PFSK-1 (cell line): ENCODE data around the gene TRDN.

ENCODE experiments used
- FOXP2 ChIP-seq: optimal IDR thresholded peaks from 2 replicates; pipeline ENCODE3; 2011; ENCODE audit warnings: borderline replicate concordance, control low read depth, inconsistent platforms; ENCODE audit not compliant: insufficient read depth; ENCODE audit errors: extremely low read length, extremely low read depth
- POLR2AphosphoS5 ChIP-seq: IDR thresholded peaks from 2 replicates; pipeline ENCODE4 v1.6.1; 2012; ENCODE audit warnings: low read depth, mild to moderate bottlenecking, control low read depth, low read length, moderate library complexity
- REST ChIP-seq, 2 experiments: IDR thresholded peaks; 2 replicates each; pipeline versions ENCODE4 v1.6.1 to v1.8.0; 2011 to 2012; ENCODE audit warnings: low read depth in 2 of 2, low read length in 2 of 2, control low read depth in 1 of 2, inconsistent platforms in 1 of 2, mild to moderate bottlenecking in 1 of 2, moderate library complexity in 1 of 2; ENCODE audit not compliant: insufficient read depth in 1 of 2
- SIN3A ChIP-seq: IDR thresholded peaks from 2 replicates; pipeline ENCODE4 v1.6.1; 2012; ENCODE audit warnings: mild to moderate bottlenecking, low read length, moderate library complexity, borderline replicate concordance; ENCODE audit not compliant: insufficient read depth
- TAF1 ChIP-seq: IDR thresholded peaks from 2 replicates; pipeline ENCODE4 v1.6.1; 2012; ENCODE audit warnings: low read length, control low read depth, borderline replicate concordance; ENCODE audit not compliant: insufficient read depth

GRCh38 chr6:123635144-123635543 lies 1.6 kb downstream of the TRDN start:
- TF ChIP-seq POLR2AphosphoS5 (no peak), SIN3A (no peak), TAF1 (no peak), REST (IDR thresholded peaks at IDR 0.05; ENCODE audit: insufficient read depth in 1 of 2, low read depth in 2 of 2, low read length in 2 of 2) (no peak), FOXP2 (no peak)
